SK-N-SH (cell line): ENCODE results near the gene SLC26A3.

Experiments used
- CTCF ChIP-seq: fragments of 200-600 bp; sonication (generic); IDR thresholded peaks from 2 replicates; pipeline ENCODE4 v1.6.1; 2017; ENCODE audit warnings: antibody characterized with exemption, mild to moderate bottlenecking, moderate library complexity
- REST ChIP-seq: IDR thresholded peaks from 2 replicates; pipeline ENCODE4 v1.6.1; 2012; ENCODE audit warnings: mild to moderate bottlenecking, low read depth, low read length, moderate library complexity
- TAF1 ChIP-seq: IDR thresholded peaks from 2 replicates; pipeline ENCODE4 v1.6.1; 2012; ENCODE audit warnings: low read depth, mild to moderate bottlenecking, low read length, moderate library complexity, borderline replicate concordance

DNA sequence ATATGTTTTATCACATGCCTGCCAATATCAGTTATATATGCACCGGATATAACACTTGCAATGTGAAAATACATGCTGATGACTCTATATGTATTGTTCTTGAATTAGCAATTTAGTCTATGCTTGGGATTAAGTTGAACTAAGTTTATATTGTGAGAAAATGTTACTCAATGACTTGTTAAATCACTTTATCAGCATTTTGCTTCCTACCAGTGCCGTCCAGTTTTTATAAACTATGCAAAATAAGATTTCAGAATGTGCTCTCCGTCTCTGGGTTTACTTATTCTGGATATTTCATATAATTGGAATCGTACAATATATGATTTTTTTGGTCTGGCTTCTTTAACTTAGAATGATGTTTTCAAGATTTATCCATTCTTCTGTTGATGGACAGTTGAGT lies 25.5 kb upstream of the SLC26A3 start:
- TF ChIP-seq REST (no peak), CTCF (no peak), TAF1 (no peak)
